NCI-H1105 (cell line): ENCODE measurements around the gene E2F6.
A peak's percentile ranks its signal among the peaks of the same experiment; 100 is the strongest.

Experiments used
- DNase-seq: peaks from one replicate; lab custom pipeline; 2025; lab: John Stamatoyannopoulos, UW

The E2F6 gene

GRCh38 chr2:11493282-11493681 is 27.3 kb upstream of the E2F6 start:
- DNase-seq = no peak

DNA sequence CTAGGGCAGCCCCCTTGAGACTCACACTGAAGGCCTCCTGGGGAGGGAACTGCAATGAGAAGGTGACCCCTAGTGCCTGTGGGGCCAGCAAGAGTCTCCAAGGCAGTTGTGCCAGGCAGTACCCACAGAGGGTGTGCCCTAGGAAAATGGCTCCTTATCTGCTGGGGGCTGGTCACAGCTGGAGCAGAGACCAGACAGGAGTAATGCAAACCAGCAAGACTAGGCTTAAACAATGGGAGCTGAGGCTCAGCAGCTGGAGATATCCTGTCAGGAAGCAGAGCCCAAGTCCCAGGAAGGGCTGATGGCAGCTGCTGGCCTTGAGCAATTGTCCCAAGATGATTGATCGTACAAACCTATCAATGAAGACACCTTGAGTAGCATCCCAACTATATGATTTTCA is 26.8 kb upstream of the E2F6 start:
- DNase-seq = no peak

GRCh38 chr2:11492244-11492643 is 26.3 kb upstream of the E2F6 start:
- no peak for DNase-seq

DNA sequence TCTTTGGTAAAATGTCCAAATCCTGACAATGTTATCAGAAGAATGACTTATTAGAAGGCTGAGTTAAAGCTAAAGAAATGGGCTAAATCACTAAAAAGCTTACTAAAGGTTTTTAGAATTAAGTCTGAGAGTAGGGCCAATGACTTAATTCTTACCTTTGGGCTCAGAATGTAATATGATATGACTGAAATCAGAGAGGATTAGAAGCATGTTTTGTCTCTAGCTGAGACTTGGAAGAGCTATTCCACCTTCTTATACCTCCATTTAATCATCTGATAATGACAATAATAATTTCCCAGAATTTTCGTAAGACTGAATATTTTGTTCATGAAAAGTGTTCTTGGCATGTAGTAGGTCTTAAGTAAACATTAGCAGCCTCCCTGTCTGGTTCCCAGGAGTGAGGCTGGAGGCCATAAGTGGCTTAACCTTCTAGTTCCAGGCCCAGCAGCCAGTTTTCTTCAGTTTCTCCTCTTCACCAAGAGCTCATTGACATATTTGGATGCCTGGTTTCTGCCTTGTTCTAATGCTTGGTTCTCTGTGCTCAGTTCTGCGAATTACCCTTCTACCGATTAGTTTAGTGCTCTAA is 25.5 kb upstream of the E2F6 start:
- no peak for DNase-seq

GRCh38 chr2:11490194-11490593 is 24.2 kb upstream of the E2F6 start:
- DNase-seq = no peak

- DNase-seq = no peak
Measured at GRCh38 chr2:11488809-11489208, 22.8 kb upstream of the E2F6 start.

GRCh38 chr2:11483806-11484617 is 18.1 kb upstream of the E2F6 start:
- no peak for DNase-seq

DNA sequence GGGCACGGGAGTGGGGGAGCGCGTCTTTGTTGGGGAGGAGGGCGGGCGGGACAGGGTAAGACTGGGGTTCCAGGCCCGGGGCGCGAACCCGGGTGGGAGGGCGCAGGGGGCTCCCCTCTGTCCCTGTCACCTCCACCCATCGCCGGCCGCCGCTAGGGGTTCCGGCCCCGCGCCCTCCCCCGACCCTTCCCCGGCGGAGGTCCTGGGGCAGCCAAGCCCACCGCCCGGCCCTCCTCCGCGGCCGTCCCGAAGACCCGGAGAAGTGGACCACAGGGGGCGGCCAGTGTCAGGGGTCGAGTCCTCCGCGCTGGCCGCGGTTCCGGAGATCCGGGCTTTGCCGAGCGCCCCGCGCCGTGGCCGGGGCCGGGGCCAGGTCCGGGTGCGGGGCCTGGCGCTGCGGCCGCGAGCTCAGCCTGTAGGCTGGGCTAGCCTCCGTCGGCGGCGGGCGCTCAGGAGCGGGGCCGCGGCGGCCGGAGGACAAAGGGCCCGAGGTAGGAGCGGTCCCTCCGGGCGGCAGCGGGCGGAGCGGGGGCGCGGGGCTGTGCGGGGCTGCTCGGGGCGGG is 16.6 kb upstream of the E2F6 start:
- no peak for DNase-seq

GRCh38 chr2:11481789-11482472 is 16.0 kb upstream of the E2F6 start:
- no peak for DNase-seq

DNA sequence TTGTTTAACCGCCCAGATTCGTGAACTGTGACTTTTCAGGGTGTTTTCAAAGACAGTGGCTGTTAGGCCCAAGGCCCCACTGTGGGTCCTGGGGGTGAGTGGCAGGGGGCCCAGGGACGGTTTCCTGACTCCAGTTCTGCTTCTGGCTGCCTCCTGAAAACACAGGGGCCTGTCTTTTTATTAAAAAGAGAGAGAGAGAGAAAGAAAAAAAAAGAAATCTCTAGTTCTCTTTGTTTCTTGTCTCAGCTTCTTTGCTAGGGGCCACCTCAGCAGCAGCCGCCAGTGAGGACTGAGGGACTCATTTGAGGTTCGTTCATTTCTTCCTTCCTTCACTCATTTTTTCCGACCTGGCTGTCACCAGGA is 15.4 kb upstream of the E2F6 start:
- no peak for DNase-seq

- DNase-seq = no peak
Measured at GRCh38 chr2:11480859-11481258, 14.9 kb upstream of the E2F6 start.

DNA sequence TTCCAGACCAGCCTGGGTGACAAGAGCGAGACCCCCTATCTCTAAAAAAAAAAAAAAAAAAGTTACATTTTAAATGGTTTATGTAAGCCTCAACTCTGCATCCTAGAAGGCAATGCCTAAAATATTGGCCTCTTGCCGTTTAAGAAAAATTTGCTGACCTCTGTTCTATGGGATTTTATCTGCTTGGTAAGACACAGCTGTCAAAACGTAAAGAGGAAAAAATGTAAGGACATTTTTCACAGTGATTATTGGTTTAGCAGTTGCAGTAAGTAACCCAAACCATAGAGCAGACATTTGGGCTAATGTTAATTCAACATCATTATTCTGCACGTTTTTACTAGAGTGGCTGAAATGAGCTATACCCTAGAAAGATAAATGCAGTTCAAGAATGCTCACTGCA is 14.4 kb upstream of the E2F6 start:
- no peak for DNase-seq

DNA sequence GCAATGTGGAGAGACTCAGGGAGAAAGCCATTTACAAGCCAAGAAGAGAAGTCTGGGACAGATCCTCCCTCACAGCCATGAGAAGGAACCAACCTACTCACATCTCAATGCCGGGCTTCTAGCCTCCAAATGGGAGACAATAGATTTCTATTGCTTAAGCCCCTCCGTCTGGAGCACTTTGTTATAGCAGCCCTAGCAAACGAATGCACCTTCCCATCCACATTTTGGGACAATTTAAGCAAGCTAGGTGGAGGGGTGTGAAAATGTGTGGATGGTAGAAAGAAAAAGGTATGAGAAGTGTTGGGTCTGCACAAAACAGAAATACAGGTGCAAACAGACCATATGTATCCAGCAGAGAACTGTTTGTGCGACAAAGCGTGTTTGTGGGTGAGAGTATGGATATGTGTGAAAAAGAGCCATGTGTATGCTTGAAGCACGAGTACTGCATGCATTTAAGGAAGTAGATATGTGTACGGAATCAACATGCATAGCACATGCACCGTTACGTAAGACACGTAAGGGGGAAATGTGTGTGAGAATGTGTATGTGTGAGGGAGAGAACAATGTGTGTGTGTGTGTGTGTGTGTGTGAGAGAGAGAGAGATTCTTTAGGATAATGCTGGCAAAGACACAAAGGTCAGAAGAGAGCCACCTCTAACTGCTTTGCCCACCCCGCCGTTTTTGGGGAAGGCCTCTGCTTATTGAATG is 13.1 kb upstream of the E2F6 start:
- DNase-seq = no peak

DNA sequence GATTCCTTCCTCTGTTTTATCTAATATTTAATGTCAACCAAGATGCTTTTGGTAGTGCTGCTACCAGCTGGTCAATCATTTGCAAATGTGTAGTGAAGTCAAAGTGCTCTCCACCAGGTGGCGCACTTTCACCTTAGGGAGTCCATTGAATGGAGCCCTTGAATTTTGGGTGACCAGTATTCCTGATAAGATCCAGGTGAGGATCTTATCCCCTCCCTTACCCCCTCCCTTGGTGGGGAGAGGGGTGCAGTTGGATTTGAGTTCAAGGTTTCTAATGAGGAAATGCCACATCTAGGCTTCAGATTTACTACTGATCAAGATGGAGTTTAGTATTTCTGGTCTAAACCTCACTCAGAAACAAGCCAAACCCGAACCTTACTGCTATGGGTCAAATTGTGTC is 12.0 kb upstream of the E2F6 start:
- peak; percentile 74 for DNase-seq

DNA sequence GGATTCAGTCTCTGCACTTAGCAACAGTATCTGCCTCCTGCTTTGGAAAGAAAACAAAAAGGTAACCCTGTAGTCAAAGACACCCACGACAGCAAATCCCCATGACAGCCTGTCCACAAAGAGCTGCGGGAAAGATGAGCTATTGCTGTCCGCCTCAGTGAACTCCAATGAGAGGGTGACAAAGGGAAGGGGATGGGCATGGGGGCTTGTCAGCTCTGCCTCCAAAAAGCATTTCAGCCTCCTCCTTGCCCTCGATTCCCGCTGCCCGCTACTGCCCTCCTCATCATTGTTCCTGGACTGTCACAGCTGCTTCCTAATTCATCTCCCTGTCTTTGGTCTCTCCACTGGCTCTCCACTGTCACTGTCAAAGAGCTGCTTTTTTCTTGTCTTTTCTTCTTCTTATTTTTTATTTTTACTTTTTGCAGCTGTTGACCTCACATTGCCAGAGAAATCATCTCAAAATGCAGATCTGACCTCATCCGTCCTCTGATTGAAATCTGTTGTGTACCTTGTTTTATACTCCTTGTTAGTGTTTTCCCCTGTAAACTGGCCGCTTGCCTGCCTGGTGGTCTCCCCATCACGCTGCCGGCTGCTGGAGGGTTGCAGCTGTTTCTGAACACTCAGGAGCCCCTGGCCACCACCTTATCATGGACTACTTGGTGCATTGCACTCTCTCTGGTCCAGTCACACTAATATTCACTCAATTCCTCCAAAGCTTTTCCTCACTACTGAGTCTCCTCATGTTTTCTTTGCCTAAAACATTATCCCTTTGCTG is 7.9 kb upstream of the E2F6 start:
- DNase-seq = no peak

DNA sequence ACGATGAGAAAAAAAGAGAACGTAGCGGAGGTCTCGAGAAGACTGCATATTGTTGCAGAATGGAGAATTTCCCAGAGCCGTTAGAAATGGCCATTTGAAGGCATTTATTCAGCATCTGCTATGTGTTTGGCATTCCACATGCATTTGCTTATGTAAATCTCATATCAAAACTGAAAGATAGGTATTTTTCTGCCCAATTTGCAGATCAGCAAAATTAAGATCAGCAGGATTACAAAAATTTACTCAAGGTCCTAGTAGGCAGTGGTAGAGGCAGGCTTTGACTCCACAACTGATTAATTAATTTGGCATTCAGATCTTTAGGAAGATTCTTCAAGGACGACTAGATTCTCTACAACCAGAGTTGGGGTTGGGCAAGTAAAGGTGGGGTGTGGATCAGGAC is 1.8 kb upstream of the E2F6 start:
- no peak for DNase-seq

DNA sequence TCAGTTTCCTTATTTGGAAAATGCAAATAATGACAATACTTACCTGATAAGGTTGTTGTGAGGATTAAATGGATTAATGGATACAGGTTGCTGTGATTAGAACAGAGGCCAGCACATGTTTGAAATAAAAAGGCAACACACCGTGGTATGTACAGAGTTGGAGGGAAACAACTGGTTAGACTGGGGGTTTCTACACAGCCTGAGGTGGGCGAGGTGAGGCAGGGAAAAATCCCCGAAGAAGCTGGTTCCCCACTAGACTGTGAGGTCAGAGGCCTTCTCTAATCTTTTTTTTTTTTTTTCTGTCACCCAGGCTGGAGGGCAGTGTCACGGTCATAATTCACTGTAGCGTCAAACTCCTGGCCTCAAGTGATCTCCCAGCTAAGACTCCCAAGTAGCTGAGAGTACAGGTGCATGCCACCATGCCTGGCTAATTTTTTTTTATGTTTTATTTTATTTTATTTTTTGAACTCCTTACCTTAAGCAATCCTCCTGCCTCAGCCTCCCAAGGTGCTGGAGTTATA is 1.2 kb upstream of the E2F6 start:
- DNase-seq = no peak

DNA sequence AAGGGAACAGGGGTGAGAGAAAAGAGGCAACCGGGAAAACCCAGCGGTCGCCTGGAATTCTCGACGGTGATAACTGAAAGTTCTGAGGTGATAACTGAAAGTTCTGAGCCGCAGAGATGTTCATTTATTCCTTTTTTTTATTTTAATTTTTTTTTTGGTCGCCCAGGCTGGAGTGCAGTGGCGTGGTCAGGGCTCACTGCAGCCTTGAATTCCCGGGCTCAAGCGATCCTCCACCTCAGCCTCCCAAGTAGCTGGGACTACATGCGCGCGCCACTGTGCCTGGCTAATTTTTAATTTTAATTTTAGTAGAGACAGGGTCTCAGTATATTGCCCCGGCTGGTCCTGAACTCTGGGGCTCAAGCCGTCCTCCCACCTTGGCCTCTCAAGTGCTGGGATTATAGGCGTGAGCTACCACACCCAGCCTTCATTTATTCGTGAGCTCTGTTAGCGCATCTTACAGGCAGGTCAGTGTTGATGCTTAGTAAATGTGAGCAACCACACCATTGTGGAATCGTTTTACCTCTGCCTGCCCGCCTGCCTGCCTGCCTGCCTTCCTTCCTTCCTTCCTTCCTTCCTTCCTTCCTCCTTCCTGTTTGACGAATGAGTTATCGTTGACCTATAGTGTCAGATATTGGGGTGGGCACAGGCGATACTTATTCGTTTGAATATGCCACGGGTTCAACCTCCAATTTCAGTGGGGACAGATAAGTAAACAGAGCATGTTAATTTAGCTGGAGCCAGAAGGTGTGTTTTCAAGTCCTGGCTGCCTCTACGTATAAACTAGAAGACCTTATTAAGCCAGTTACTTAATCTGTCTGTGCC is 557 bp upstream of the E2F6 start:
- no peak for DNase-seq

DNA sequence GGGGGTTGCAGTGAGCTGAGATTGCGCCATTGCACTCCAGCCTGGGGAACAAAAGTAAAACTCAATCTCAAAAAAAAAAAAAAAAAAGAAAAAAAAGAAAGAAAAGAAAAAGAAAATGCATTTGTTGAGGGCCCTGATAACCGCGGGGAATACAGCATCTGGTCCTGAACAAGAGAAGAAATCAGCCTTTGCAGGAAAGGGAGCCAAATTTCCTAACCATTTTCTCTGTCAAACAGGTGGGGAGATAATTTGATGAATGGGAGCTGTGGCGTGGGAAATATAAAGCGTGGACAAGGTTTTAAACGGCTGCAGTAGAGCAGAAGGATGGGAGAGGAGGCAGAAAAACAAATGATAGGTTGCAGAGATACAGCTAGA is 864 bp downstream of the E2F6 start:
- no peak for DNase-seq

DNA sequence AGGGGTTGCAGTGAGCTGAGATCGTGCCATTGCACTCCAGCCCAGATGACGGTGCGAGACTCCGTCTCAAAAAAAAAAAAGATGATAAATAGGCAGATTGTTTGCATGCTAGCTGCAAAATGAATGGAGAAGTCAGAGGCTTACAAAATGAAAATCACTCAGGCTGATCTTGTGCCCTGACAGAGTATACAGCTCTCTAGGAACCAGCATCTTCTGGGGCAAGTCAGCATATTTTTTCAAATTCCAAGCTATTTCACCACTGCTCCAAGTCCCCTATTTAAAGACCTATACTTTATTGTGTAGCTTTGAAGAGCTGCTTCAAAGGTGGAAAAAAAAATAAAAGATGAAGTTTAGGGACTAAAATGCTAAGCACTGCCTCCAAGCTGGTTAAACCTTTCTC is 6.1 kb downstream of the E2F6 start:
- no peak for DNase-seq

DNA sequence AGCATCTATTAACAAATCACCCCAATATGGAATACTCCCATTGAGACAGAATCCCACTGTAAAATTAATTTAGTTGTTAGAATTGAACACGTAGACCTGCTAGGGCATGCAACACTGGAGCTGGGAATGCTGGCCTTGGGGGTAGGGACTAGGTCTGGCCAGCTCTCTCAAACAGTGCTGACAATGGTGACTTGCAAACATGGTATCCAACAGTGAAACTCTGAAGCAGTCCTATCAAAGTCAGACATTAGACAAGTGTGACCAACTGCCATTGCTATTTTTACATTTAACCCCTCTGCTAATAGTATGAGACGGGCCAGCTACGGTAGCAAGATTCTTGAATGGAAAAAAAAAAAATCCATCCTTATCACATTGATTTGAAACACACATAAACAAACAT is 7.2 kb downstream of the E2F6 start:
- no peak for DNase-seq
